SW 1271 (cell line): ENCODE measurements around the gene SLU7.

Experiments
- DNase-seq, 2 experiments: peaks; one replicate each; lab custom pipeline; 2025; lab: John Stamatoyannopoulos, UW

SLU7 gene

DNA sequence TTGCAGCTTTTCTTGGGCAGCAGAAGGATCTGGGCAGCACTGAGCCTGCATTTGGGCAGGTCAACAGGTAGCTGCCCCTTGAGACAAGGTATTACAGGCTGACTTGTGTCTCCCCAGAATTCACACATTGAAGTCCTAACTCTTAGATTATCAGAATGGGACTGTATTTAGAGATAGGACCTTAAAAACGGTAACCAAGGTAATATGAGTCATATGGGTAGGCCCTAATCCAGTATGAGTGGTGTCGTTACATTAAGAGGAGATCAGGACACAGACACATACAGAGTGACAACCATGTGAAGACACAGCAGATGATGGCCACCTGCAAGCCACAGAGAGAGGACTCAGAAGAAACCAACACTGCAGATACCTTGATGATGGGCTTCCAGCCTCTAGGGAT lies 51.6 kb downstream of the SLU7 start:
- DNase-seq = no peak

- DNase-seq = no peak
These were observed 52.7 kb downstream of the SLU7 start for GRCh38 chr5:160366230-160366629.

DNA sequence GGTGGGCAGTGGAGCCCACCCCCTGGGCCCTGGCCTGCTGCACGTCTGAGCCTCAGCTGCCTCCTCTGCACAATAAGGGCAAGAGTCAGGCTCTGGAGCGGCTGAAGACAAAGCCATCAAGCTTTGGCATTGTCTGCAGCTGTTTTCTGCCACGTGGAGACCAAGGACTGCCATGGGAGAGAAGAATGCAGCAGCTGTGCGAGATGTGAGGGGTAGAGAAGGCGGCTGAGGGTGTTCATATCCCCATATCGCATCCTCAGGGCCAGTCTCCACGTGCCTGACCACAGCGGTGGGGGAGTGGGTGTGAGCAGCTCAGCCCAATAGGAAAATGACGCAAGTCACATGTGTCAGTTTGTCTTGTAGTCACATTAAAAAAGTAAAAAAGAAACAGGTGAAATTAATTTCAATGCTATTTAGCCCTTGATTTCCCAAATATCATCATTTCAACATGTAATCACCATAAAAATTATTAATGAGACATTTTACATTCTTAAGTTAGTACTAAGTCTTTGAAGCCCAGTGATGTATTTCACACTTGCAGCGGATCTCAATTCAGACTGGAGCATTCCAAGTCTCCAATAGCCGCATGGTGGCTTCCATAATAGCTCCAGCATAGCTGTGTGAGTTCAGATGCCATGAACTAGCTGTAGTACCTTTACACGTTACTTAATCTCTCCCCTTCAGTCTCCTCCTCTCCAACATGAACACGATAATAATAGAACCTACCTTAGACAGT lies 55.1 kb downstream of the SLU7 start:
- no peak for DNase-seq

- no peak for DNase-seq
These were observed 55.7 kb downstream of the SLU7 start for GRCh38 chr5:160363211-160363610.

- DNase-seq = no peak
These were observed 57.2 kb downstream of the SLU7 start for GRCh38 chr5:160361624-160362228.

GRCh38 chr5:160360310-160360709 lies 58.6 kb downstream of the SLU7 start:
- DNase-seq = no peak

DNA sequence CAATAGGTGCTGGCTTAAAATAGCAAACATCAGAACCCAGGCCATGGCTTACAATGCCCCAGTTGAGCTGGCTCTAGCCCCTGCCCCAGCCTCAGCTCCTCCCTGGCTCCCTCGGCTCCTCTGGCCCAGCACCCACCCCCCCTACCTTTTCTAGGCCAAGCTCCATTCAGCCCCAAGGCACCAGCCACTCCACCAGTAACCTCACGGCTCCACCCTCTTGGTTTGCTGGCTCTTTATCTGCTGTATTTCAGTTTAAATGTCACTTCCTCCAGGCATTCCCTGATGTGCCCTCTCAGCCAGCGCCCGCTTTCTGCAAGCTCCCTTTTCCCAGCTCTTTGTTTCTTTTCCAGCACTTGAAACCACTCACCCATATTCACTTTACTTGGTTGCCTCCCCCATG lies 59.1 kb downstream of the SLU7 start:
- DNase-seq = no peak

DNA sequence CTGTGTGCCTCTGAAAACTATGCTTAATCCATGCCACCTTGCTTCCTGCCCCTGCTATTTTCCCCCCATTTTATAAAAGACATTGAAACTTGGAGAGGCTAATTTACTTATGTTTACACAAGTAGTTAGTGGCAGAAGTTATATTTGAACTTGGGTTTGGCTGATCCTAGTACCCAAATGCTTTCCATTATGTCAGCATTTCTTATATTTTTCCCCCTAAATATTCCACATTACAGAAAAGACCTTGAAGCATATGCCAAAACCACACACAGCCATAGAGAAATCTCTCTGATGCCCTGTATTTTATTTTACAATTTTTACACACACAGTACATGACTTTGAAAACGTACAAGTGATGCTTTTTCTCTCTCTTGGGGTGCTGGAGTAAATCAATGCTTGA lies 59.6 kb downstream of the SLU7 start:
- no peak for DNase-seq

DNA sequence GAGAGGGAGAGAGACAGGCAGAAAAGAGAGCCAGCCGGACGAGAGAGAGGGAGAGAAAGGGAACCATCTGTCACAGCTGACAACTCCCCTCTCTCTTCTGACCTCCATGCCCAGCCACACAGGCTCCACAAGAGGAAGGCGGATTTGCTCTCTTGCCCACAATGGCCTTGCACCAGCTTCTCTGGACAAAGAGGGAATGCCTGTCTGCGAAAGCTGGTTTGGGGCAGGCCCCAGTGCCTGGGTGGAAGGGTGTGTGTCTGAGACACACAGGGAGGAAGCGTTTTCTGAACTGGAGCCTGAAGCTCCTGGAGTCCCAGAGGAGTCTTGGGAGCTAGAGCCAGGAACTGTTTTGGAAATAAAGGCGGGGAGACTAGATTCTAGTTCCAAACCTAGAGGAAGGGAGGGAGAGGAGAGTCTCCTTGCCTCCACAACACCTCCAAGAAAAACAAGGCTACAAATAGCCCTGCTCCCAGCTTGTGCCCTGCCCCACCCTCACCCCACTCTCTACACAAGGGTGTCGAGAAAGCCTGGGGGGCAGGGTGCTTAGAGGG lies 60.9 kb downstream of the SLU7 start:
- DNase-seq = no peak

DNA sequence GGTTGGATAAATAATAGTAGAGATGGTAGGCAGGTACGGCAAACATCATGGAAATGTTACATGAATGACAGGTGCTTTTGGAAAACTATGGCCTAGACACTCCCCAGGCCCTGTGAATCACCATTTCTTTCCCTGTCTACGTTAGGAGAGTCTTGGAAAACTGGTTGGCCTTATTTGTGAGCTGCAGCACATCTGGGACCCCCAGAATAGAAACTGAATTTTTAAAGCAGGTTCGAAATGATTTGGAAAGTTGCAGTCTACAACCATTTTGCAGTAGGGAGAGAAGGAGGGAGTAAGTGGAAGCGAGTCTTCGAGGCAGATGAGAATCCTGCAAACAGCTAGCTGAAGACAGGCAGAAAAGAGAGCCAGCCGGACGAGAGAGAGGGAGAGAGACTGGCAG lies 61.5 kb downstream of the SLU7 start:
- DNase-seq = no peak

DNA sequence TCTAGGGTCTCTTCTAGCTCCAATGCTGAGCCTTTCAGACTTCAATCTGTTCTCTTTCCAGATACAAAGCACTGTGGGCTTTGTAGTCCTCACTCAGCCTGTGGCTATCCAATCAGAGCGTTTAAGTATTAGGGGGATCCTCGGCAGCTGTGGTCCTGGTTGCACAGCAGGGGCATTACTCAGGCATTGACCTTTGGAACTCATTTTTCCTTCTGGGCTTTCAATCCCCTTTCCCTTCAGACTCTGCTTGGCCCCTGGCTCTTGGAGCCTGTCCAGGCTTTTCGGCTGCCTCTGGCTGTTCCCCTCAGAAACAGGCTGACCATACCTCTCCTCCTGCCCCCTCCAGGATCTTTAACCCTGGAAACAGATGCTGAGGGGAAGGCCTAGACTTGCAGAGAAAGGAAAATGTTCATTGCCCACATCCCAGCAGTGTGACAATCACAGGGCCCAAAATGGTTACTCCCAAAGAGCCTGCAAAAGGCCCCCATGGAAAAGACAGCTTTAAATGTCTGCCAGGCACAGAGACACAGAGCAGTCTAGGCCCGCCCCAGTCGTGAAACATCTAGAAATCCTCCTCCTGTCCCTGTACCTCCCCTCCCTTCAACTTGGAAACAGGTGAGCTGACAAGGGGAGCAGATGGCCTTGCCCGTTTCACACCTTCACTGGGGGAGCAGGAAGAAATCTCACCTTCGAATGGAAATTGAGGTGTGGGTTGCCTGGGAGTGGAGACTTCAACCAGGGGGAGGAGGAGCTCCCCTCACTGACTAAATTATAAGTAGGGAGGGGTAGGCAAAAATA lies 62.1 kb downstream of the SLU7 start:
- no peak for DNase-seq

DNA sequence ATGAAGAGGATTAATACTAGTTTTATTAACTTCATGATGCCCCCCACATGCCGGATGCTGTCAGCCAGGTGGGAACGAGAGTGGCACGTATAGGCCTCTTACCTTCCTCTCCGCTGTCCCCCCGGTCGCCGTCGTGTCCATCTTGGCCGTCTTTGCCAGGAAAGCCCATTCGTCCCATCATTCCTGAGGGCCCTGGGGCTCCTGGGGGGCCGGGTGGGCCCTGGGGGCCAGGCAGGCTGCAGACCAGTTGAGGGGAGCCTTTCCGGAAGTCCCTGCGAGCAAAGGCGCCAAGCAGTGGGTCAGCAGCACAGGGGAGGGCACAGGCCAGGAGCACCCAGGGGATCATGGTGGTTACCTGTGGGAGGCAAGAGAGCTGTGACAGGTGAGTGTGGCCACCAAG lies 64.2 kb downstream of the SLU7 start:
- DNase-seq = no peak

GRCh38 chr5:160353379-160353778 lies 65.5 kb downstream of the SLU7 start:
- DNase-seq = no peak

DNA sequence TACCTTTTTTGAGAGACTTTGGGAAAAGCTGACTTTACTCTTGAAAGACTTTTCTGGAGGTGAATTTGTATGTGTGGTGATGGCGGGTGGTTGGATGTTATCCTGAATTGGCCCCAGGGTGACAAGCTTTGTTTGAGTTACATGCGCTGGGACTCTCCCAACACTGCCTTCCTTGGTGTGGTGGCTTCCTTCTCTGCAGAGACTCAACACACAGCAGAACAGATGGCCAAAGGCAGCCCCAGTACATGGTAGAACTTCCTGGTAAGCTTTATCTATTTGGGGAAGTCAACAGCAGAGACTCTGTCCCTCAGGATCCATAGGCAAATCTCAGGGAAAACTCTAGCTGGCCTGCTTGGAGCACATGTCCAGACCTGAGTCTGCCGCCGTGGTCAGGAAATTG lies 66.6 kb downstream of the SLU7 start:
- DNase-seq = no peak
